Activated T-cell treated with anti-CD3 and anti-CD28 coated beads, Interleukin-2, amount 50 U/mL, for 1 hour (primary cell): ENCODE results near the gene NPL.

Experiments used
- DNase-seq: peaks from one replicate; pipeline ENCODE4 v3.0.0-alpha.2; 2020

NPL gene

GRCh38 chr1:182779530-182779929 is 10.0 kb upstream of the NPL start:
- no peak for DNase-seq

GRCh38 chr1:182781841-182782586 is 7.6 kb upstream of the NPL start:
- peak; percentile 66 for DNase-seq

GRCh38 chr1:182782587-182782913 is 7.0 kb upstream of the NPL start:
- no peak for DNase-seq

GRCh38 chr1:182783068-182783467 is 6.5 kb upstream of the NPL start:
- DNase-seq: no peak

- no peak for DNase-seq
Observed at GRCh38 chr1:182784556-182785171, 4.9 kb upstream of the NPL start.

GRCh38 chr1:182785181-182785580 is 4.4 kb upstream of the NPL start:
- DNase-seq: no peak

- DNase-seq: peak; percentile 30
Observed at GRCh38 chr1:182786223-182786994, 3.2 kb upstream of the NPL start.

- DNase-seq: no peak
Observed at GRCh38 chr1:182786995-182787324, 2.6 kb upstream of the NPL start.

- DNase-seq: no peak
Observed at GRCh38 chr1:182791281-182792179, 2.0 kb downstream of the NPL start.

- no peak for DNase-seq
Observed at GRCh38 chr1:182794091-182794490, 4.5 kb downstream of the NPL start.

- DNase-seq: no peak
Observed at GRCh38 chr1:182794676-182795201, 5.2 kb downstream of the NPL start.

- DNase-seq: no peak
Observed at GRCh38 chr1:182795563-182796228, 6.1 kb downstream of the NPL start.

- DNase-seq: no peak
Observed at GRCh38 chr1:182802006-182802803, 12.6 kb downstream of the NPL start.

- no peak for DNase-seq
Observed at GRCh38 chr1:182803846-182804245, 14.3 kb downstream of the NPL start.

- no peak for DNase-seq
Observed at GRCh38 chr1:182806015-182806678, 16.6 kb downstream of the NPL start.

GRCh38 chr1:182807907-182808306 is 18.3 kb downstream of the NPL start:
- DNase-seq: no peak

- no peak for DNase-seq
Observed at GRCh38 chr1:182809414-182809957, 19.9 kb downstream of the NPL start.

GRCh38 chr1:182811975-182812722 is 22.6 kb downstream of the NPL start:
- DNase-seq: no peak

GRCh38 chr1:182816863-182817262 is 27.3 kb downstream of the NPL start:
- DNase-seq: no peak

- DNase-seq: no peak
Observed at GRCh38 chr1:182817802-182818201, 28.2 kb downstream of the NPL start.
